Heart left ventricle (tissue), 13 donors: Measurements from ENCODE around the gene STX12.

Experiments used
- POLR2A ChIP-seq, 2 donors: fragments of 450-650 bp; IDR thresholded peaks; one replicate each; pipeline ENCODE4 v1.6.1; 2017; ENCODE audit warnings: antibody characterized with exemption in 2 of 2, mild to moderate bottlenecking in 2 of 2, moderate library complexity in 2 of 2
- TF ChIP-seq, protein P1 (sequence below), 12 donors: fragments of 200-600 bp; sonication (generic) in 4 of 12; IDR thresholded peaks; one replicate each; pipeline versions ENCODE4 v1.5.0 to v1.8.0; 2018 to 2022; ENCODE audit warnings: antibody characterized with exemption in 12 of 12, mild to moderate bottlenecking in 5 of 12
- donor health status: ischemic (EF 13 %, LVEDD 7.1; RV severe dilation, severe dysfunction).
- donor health status: DM: no; HTN: yes; CAD: no.
- donor health status: DM: no; HTN: no; CAD: no.
- donor health status: ischemic (EF 25% LVEDD 6.9; RV normal size, moderate dysfunction).
- donor health status: ischemic (EF 25% LVEDD 5.7; RV mildly dilated, moderate dysfunction).
- donor health status: ischemic (EF 35%, LVEDD 5.7; RV mildly dilated, moderate dysfunction).
- donor health status: nonischemic (EF 11% LVEDD 7.7; RV severe dilation, severe dysfunction).
- donor health status: DM: yes; HTN: yes; CAD: no.
- donor health status: PGD.
- donor health status: ischemic (EF 29% LVEDD 5.4; RV normal size, mild dysfunction).
- donor health status: nonischemic (EF 23%, LVEDD 6.1; RV moderate dilation, normal function).

DNA sequence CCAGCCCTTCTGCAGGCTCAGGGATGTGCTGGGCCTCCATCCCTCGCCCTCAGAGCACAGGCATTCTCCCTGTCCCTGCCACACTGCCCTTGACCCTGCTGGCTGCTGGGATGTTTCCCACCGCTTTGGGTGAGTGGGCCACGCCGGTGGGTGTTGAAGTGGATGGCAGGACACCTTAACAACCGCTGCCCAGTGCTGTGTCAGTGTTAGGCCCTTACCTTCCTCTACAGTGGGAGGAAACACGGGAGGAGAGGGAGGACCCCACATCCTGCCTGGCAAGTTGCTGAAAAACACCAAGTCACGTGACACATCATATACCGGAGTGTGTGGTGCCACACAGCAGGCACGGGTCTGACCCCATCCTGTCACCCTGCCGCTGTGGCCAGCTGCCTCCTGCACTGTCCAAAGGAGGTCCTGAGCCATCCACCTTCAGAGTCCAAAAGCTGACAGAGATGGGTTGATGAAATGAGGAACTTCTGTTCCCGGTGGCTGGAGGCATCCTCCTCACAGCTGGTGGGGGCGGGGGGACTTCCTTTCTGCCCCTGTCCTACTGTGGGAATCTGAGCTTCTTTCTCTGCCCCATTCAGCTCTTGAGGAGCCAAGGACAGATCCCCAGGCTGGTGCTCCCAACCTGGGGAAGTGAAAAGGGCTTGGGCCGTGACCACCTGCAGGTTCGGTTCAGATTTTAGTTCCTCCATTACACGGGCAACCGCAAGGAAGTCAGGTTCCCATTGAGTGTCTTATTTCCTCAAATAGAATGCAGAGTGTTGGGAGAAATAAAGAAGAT, 96.1 kb downstream of the STX12 start:
- no peak for TF ChIP-seq POLR2A (IDR thresholded peaks at IDR 0.05)
- TF ChIP-seq, protein P1, sequence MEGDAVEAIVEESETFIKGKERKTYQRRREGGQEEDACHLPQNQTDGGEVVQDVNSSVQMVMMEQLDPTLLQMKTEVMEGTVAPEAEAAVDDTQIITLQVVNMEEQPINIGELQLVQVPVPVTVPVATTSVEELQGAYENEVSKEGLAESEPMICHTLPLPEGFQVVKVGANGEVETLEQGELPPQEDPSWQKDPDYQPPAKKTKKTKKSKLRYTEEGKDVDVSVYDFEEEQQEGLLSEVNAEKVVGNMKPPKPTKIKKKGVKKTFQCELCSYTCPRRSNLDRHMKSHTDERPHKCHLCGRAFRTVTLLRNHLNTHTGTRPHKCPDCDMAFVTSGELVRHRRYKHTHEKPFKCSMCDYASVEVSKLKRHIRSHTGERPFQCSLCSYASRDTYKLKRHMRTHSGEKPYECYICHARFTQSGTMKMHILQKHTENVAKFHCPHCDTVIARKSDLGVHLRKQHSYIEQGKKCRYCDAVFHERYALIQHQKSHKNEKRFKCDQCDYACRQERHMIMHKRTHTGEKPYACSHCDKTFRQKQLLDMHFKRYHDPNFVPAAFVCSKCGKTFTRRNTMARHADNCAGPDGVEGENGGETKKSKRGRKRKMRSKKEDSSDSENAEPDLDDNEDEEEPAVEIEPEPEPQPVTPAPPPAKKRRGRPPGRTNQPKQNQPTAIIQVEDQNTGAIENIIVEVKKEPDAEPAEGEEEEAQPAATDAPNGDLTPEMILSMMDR (IDR thresholded peaks at IDR 0.05): no peak
